Testis (tissue), 3 donors: ENCODE data around the gene PLD1. TPM values are rescaled to one million over a fixed set of nuclear protein-coding genes. Genes with fewer than 3 reads are reported as not detected.

Experiments
- DNase-seq: peaks from one replicate; pipeline ENCODE4 v3.0.0-alpha.2; 2019
- H3K27ac ChIP-seq, 2 donors: fragments of 200-600 bp; sonication (generic); one replicate each; pipeline ENCODE4 v1.5.1; 2019
- H3K27me3 ChIP-seq: fragments of 200-600 bp; sonication (generic); one replicate; pipeline ENCODE4 v1.5.1; 2019
- H3K36me3 ChIP-seq: fragments of 200-600 bp; sonication (generic); one replicate; pipeline ENCODE4 v1.5.1; 2017; ENCODE audit warnings: low read depth; ENCODE audit errors: missing control alignments
- H3K4me1 ChIP-seq: fragments of 200-600 bp; sonication (generic); one replicate; pipeline ENCODE4 v1.5.1; 2019
- H3K4me3 ChIP-seq, 2 donors: fragments of 200-600 bp; sonication (generic); one replicate each; pipeline ENCODE4 v1.5.1; 2017 to 2019
- H3K9me3 ChIP-seq: fragments of 200-600 bp; sonication (generic); one replicate; pipeline ENCODE4 v1.5.1; 2017
- CTCF ChIP-seq, 3 experiments: fragments of 450-650 bp in 2 of 3; fragments of 200-600 bp in 1 of 3; sonication (generic) in 1 of 3; IDR thresholded peaks; one replicate each; pipeline ENCODE4 v1.5.1; 2016 to 2019; ENCODE audit warnings: antibody characterized with exemption in 3 of 3, mild to moderate bottlenecking in 2 of 3, moderate library complexity in 1 of 3
- POLR2A ChIP-seq: fragments of 450-650 bp; IDR thresholded peaks from one replicate; pipeline ENCODE4 v1.6.1; 2017; ENCODE audit warnings: antibody characterized with exemption, mild to moderate bottlenecking, moderate library complexity
- WGBS, 2 donors: methylation state at CpG; one replicate each; pipeline ENCODE4 v1.1.5; 2018; 5-methylcytosine and 5-hydroxymethylcytosine counted together
- intact Hi-C: fragments of 100-400 bp; cut with DNase I; formaldehyde crosslinking; loops from one replicate; pipeline ENCODE4 v1.15.1; 2023; ENCODE audit warnings: low total_unique reads
- polyA plus RNA-seq: library from polyadenylated mRNA; stranded (reverse); fragments of 350-450 nt; fragmentation: Illumina TruSeq; extraction: RNeasy Lipid Tissue Mini Kit (QIAGEN cat#74804); gene quantifications from one replicate; pipeline ENCODE4 v1.2.3, GENCODE V29; 2014; ENCODE audit warnings: low read depth, low replicate concordance; ENCODE audit not compliant: insufficient read depth
- total RNA-seq, 2 donors: library from RNA; depleted of rRNA; stranded (reverse); fragments of >200 nt; gene quantifications; one replicate each; pipeline ENCODE4 v1.2.3, GENCODE V29; 2016

Gene PLD1
- total and polyA plus RNA-seq, 3 donors from 2014 or later: 10.7 to 27.4 (median 19.1) TPM

GRCh38 chr3:171811295-171811912, 1.1 kb upstream of the PLD1 start:
- Histone ChIP-seq H3K4me1 (no peaks in the 10 kb centered on the region), H3K4me3 (no peak overlapping the region), H3K9me3 (no peaks in the 10 kb centered on the region), H3K27me3 (no peaks in the 10 kb centered on the region), H3K27ac (peak overlapping the region in 1 of 2 donors; percentile 73), H3K36me3 (no peaks in the 10 kb centered on the region)
- intact Hi-C loops: no loop called here
- TF ChIP-seq POLR2A (no peak), CTCF (IDR thresholded peaks at IDR 0.05) (no peak)
- WGBS, 2 donors: 42 to 58% methylated on average over 4 of the region's 4 CpGs
- DNase-seq: no peak

- H3K36me3 ChIP-seq: no peaks in the 10 kb centered on the region
- H3K27me3 ChIP-seq: no peaks in the 10 kb centered on the region
- TF ChIP-seq CTCF (IDR thresholded peaks at IDR 0.05) (no peak), POLR2A (no peak)
- intact Hi-C loops: no loop called here
- H3K4me1 ChIP-seq: no peaks in the 10 kb centered on the region
- H3K4me3 ChIP-seq: peak overlapping the region; percentile 60 to 74
- WGBS, 2 donors: 9 to 14% methylated on average over 21 to 22 of the region's 22 CpGs
- no peak for DNase-seq
- H3K9me3 ChIP-seq: no peaks in the 10 kb centered on the region
- H3K27ac ChIP-seq: peak overlapping the region; percentile 66 to 73
Observed at GRCh38 chr3:171810629-171811294, 479 bp upstream of the PLD1 start.

- Histone ChIP-seq H3K27ac (peak overlapping the region; percentile 66 to 73), H3K27me3 (no peaks in the 10 kb centered on the region), H3K36me3 (no peaks in the 10 kb centered on the region), H3K9me3 (no peaks in the 10 kb centered on the region), H3K4me1 (peaks cover 3% of the 10 kb centered on the region), H3K4me3 (peak overlapping the region; percentile 60 to 74)
- TF ChIP-seq CTCF (IDR thresholded peaks at IDR 0.05) (no peak), POLR2A (no peak)
- no peak for DNase-seq
- WGBS, 2 donors: 0 to 2% methylated on average over 7 to 11 of the region's 11 CpGs
- intact Hi-C loops: no loop called here
Observed at GRCh38 chr3:171809611-171809860, 747 bp downstream of the PLD1 start.

- Histone ChIP-seq H3K36me3 (no peaks in the 10 kb centered on the region), H3K27ac (no peak overlapping the region), H3K27me3 (no peaks in the 10 kb centered on the region), H3K4me3 (no peak overlapping the region), H3K9me3 (no peaks in the 10 kb centered on the region), H3K4me1 (peaks cover 3% of the 10 kb centered on the region)
- intact Hi-C loops: no loop called here
- WGBS, 2 donors: 51 to 77% methylated on average over 6 of the region's 6 CpGs
- DNase-seq: no peak
- no peak for TF ChIP-seq POLR2A
- TF ChIP-seq CTCF (IDR thresholded peaks at IDR 0.05): no peak
Observed at GRCh38 chr3:171807806-171808205, 2.5 kb downstream of the PLD1 start.
